Fibroblast of lung (primary cell): Measurements from ENCODE around the gene ARMH3.

Experiments
- EZH2 ChIP-seq: IDR thresholded peaks from 2 replicates; pipeline ENCODE4 v1.5.1; 2012; ENCODE audit warnings: low read length, control low read depth, mild to moderate bottlenecking; ENCODE audit errors: missing control alignments
- TF ChIP-seq, protein P1 (sequence below), 2 donors: IDR thresholded peaks in 1 of 2; conservative IDR thresholded peaks in 1 of 2; 1 replicate in 1 of 2; 2 replicates in 1 of 2; pipeline ENCODE4 v1.5.1; 2011 to 2012; ENCODE audit warnings: low read length in 2 of 2, control low read depth in 1 of 2, inconsistent platforms in 1 of 2, low read depth in 1 of 2, mild to moderate bottlenecking in 1 of 2

DNA sequence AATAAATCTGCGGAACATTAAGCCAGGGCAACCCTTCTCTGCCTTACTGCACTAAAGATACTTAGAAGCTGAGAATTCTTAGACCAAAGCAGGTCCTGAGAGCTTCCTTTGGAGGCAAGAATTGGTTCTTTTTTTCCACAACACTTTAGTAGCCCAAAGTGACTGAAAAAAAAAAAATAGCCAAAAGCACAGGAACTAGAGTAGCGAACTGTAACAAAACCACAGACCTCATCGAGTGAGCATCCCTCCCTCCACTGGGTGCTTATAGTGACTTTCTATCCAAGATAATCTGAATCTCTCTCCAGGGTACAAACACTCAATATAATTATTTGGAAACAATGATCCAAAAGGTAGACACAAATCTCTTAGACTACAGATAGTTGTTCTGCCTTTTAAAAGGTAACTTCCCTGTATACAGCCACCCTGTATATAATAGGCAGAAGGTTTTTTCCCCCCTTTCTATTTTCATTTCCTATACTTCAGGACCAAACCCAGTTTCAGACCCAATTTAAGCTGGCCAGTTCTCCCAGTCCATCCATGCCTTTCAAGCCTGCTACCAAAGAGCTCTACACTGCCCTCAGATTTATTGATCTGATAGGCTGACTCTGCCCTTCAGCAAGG lies 180.8 kb downstream of the ARMH3 start:
- no peak for TF ChIP-seq EZH2
- TF ChIP-seq, protein P1, sequence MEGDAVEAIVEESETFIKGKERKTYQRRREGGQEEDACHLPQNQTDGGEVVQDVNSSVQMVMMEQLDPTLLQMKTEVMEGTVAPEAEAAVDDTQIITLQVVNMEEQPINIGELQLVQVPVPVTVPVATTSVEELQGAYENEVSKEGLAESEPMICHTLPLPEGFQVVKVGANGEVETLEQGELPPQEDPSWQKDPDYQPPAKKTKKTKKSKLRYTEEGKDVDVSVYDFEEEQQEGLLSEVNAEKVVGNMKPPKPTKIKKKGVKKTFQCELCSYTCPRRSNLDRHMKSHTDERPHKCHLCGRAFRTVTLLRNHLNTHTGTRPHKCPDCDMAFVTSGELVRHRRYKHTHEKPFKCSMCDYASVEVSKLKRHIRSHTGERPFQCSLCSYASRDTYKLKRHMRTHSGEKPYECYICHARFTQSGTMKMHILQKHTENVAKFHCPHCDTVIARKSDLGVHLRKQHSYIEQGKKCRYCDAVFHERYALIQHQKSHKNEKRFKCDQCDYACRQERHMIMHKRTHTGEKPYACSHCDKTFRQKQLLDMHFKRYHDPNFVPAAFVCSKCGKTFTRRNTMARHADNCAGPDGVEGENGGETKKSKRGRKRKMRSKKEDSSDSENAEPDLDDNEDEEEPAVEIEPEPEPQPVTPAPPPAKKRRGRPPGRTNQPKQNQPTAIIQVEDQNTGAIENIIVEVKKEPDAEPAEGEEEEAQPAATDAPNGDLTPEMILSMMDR (conservative IDR thresholded peaks at IDR 0.05 in 1 of 2, IDR thresholded peaks at IDR 0.05 in 1 of 2; ENCODE audit: low read depth in 1 of 2, low read length in 2 of 2), result no peak
